Measurements from ENCODE around the gene SHD. TPM values are rescaled to one million over a fixed set of nuclear protein-coding genes. Genes with fewer than 3 reads are reported as not detected.
"Not testable (repeated sequence)": the region's sequence is repeated elsewhere in the genome, so short reads cannot be mapped to it uniquely, and the experiment has no call there.

SHD gene
- total RNA-seq = not detected in 2 replicates

GRCh38 chr19:4278419-4279266 is at the start of gene SHD:
Gene SHD, plus strand, starts transcription at chr19:4279266. Its CDS starts 798 bp downstream, at chr19:4280064.
- peaks cover 30% of the 10 kb centered on the region for H3K27me3 Mint-ChIP-seq
- no peaks in the 10 kb centered on the region for H3K36me3 Mint-ChIP-seq (ENCODE audit: low read depth)
- H3K4me3 Mint-ChIP-seq = peak within 1 kb of the TSS; percentile 51
- no peak for DNase-seq
- intact Hi-C loops (cut with micrococcal nuclease) = no loop called here
- H3K9me3 Mint-ChIP-seq = no peaks in the 10 kb centered on the region
- peaks cover 2% of the 10 kb centered on the region for H3K4me1 Mint-ChIP-seq
- H3K27ac Mint-ChIP-seq = peak within 1 kb of the TSS; percentile 37

DNA sequence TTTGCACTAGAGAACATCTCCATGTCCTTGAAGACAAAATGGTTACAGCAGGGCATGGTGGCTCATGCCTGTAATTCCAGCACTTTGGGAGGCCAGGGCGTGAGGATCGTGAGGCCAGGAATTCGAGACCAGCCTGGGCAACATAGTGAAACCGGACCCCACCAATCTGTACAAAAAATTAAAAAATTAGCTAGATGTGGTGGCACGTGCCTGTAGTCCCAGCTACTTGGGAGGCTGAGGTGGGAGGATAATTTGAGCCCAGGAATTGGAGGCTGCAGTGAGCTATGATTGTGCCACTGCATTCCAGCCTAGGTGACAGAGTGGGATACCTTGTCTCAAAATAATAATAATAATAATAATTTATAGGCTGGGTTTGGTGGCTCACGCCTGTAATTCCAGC is 48.8 kb upstream of the SHD start:
- DNase-seq; H3K4me3 Mint-ChIP-seq; H3K27me3 Mint-ChIP-seq; H3K9me3 Mint-ChIP-seq; H3K36me3 Mint-ChIP-seq (ENCODE audit: low read depth); intact Hi-C loops (cut with micrococcal nuclease); H3K27ac Mint-ChIP-seq: not testable (repeated sequence)
- H3K4me1 Mint-ChIP-seq = peaks cover 15% of the 10 kb centered on the region

DNA sequence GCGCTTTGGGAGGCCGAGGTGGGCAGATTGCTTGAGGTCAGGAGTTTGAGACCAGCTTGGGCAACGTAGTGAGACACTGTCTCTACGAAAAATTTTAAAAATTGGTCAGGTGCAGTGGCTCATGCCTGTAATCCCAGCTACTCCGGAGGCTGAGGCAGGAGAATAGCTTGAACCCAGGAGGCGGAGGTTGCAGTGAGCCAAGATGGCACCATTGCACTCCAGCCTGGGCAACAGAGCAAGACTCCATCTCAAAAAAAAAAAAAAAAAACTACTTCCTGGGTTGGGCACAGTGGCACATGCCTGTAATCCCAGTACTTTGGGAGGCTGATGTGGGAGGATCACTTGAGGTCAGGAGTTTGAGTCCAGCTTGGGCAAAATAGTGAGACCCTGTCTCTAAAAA is 47.5 kb upstream of the SHD start:
- H3K36me3 Mint-ChIP-seq (ENCODE audit: low read depth); H3K9me3 Mint-ChIP-seq; H3K27ac Mint-ChIP-seq; intact Hi-C loops (cut with micrococcal nuclease); H3K4me3 Mint-ChIP-seq; H3K27me3 Mint-ChIP-seq; DNase-seq: not testable (repeated sequence)
- peaks cover 12% of the 10 kb centered on the region for H3K4me1 Mint-ChIP-seq

DNA sequence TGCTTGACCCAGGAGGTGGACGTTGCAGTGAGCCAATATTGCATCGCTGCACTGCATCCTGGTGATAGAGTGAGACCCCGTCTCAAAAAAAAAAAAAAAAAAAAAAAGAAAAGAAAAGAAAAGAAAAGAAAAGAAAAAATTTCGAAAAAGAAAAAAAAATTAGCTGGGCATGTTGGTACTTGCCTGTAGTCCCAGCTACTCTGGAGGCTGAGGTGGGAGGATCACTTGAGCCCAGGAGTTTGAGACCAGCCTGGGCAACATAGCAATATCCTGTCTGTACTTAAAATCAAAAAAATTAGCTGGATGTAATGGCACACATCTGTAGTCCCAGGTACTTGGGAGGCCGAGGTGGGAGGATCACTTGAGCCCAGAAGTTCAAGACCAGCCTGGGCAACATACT is 46.9 kb upstream of the SHD start:
- H3K27me3 Mint-ChIP-seq; DNase-seq; H3K9me3 Mint-ChIP-seq; H3K36me3 Mint-ChIP-seq (ENCODE audit: low read depth); H3K4me3 Mint-ChIP-seq; H3K27ac Mint-ChIP-seq; intact Hi-C loops (cut with micrococcal nuclease): not testable (repeated sequence)
- H3K4me1 Mint-ChIP-seq = peaks cover 11% of the 10 kb centered on the region

GRCh38 chr19:4232614-4233281 is 46.3 kb upstream of the SHD start:
- intact Hi-C loops (cut with micrococcal nuclease) = no loop called here
- Mint-ChIP-seq H3K4me1 (peaks cover 11% of the 10 kb centered on the region), H3K4me3 (no peak overlapping the region), H3K36me3 (ENCODE audit: low read depth) (peaks cover 3% of the 10 kb centered on the region), H3K27me3 (no peaks in the 10 kb centered on the region), H3K9me3 (no peaks in the 10 kb centered on the region), H3K27ac (no peak overlapping the region)
- no peak for DNase-seq

DNA sequence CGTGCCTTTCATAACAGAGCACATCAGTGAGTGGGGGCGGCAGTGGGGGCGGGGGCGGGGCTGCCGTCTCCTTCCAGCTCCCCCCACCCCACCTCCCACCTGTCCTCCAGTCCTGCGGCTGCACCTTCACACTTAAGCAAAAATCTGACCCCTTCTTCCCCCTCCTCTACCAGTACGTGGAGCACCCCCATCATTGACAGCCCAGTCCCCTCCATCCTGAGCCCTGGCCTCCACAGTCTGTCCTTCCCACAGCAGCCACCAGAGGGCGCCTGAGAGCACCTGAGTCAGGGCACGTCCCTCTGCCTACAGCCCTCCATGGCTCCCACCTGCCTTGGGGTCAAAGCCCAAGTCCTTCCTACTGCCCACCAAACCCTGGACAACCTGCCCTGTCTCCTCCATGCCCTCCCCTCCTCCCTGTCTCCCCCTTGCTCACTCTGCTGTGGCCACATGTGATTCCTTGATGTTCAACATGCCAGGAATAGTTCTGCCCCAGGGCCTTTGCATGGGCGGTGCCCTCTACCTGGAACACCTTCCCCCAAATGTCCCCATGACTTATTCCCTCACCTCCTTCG is 45.7 kb upstream of the SHD start:
- intact Hi-C loops (cut with micrococcal nuclease) = no loop called here
- Mint-ChIP-seq H3K27me3 (no peaks in the 10 kb centered on the region), H3K4me3 (peak overlapping the region; percentile 12), H3K36me3 (ENCODE audit: low read depth) (peaks cover 3% of the 10 kb centered on the region), H3K4me1 (peaks cover 11% of the 10 kb centered on the region), H3K9me3 (no peaks in the 10 kb centered on the region), H3K27ac (peak overlapping the region; percentile 44)
- DNase-seq = peak; percentile 92

GRCh38 chr19:4234142-4234861 is 44.8 kb upstream of the SHD start:
- Mint-ChIP-seq H3K27me3 (no peaks in the 10 kb centered on the region), H3K27ac (no peak overlapping the region), H3K9me3 (no peaks in the 10 kb centered on the region), H3K4me3 (no peak overlapping the region), H3K4me1 (peaks cover 10% of the 10 kb centered on the region), H3K36me3 (ENCODE audit: low read depth) (peaks cover 3% of the 10 kb centered on the region)
- intact Hi-C loops (cut with micrococcal nuclease) = no loop called here
- DNase-seq = no peak

- no peak overlapping the region for H3K27ac Mint-ChIP-seq
- no peak overlapping the region for H3K4me3 Mint-ChIP-seq
- H3K27me3 Mint-ChIP-seq = no peaks in the 10 kb centered on the region
- H3K36me3 Mint-ChIP-seq (ENCODE audit: low read depth) = peaks cover 3% of the 10 kb centered on the region
- intact Hi-C loops (cut with micrococcal nuclease) = no loop called here
- peaks cover 5% of the 10 kb centered on the region for H3K4me1 Mint-ChIP-seq
- H3K9me3 Mint-ChIP-seq = no peaks in the 10 kb centered on the region
- no peak for DNase-seq
These were observed 44.2 kb upstream of the SHD start for GRCh38 chr19:4234862-4235201.

DNA sequence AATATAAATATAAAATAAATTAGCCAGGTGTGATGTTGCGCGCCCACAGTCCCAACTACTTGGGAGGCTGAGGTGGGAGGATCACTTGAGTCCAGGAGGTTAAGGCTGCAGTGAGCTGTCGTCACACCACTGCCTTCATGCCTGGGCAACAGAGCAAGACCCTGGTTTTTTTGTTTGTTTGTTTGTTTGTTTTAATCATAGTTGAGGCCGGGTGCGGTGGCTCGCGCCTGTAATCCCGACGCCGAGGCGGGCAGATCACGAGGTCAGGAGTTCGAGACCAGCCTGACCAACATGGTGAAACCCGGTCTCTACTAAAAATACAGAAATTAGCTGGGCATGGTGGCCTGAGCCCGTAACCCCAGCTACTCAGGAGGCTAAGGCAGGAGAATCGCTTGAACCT is 41.6 kb upstream of the SHD start:
- H3K4me1 Mint-ChIP-seq; H3K27ac Mint-ChIP-seq; H3K4me3 Mint-ChIP-seq; H3K36me3 Mint-ChIP-seq (ENCODE audit: low read depth); H3K27me3 Mint-ChIP-seq; DNase-seq; intact Hi-C loops (cut with micrococcal nuclease); H3K9me3 Mint-ChIP-seq: not testable (repeated sequence)

DNA sequence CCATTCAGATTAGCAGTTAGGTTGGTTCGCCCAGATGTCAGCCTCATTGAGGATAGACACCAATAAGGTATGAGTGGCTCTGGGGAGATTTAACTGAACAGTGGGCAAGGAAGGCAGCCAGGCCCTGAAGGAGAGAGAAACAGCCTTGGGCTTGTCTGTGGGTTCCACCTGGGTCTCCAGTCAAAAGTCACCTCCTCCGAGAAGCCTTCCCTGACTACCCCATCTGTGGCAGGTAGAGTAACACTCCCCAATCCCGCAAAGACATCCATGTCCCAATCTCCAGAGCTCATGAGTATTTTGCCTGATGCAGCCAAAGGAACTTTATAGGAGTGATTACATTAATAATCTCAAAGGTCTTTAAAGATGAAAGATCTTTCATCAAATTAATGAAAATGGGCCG is 40.2 kb upstream of the SHD start:
- H3K36me3 Mint-ChIP-seq (ENCODE audit: low read depth) = peaks cover 2% of the 10 kb centered on the region
- peaks cover 5% of the 10 kb centered on the region for H3K9me3 Mint-ChIP-seq
- H3K27ac Mint-ChIP-seq = no peak overlapping the region
- H3K27me3 Mint-ChIP-seq = no peaks in the 10 kb centered on the region
- no peaks in the 10 kb centered on the region for H3K4me1 Mint-ChIP-seq
- intact Hi-C loops (cut with micrococcal nuclease) = no loop called here
- DNase-seq = no peak
- H3K4me3 Mint-ChIP-seq = no peak overlapping the region

DNA sequence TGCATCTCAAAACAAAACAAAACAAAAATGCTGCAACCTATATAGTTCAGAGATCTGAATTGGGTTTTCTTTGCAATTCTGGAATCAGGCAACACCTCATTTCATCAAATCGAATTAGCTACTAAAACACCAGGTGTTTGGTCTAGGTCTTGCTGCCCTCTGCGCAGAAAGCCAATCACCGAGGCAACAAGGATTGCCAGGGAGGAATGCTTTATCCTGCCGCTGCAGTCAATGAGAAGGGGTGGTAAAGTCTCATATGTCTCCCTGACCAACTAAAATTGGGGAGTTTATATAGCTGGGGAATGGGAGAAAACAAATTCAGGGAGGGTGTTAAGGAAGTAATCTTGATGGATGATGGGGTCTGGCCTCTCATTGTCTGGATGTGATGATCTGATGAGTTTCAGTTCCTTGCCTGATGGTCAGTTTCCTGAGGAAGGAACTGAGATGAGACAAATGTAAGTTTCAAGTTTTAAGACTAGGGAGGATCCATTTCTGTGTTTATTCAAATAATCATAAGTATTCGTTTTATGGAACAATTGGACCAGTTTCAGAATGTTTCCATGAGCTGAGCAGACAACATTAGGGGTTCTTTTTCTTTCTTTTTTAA is 37.1 kb upstream of the SHD start:
- peaks cover 2% of the 10 kb centered on the region for H3K36me3 Mint-ChIP-seq (ENCODE audit: low read depth)
- H3K4me1 Mint-ChIP-seq = peaks cover 6% of the 10 kb centered on the region
- no peak overlapping the region for H3K4me3 Mint-ChIP-seq
- H3K27ac Mint-ChIP-seq = no peak overlapping the region
- no peaks in the 10 kb centered on the region for H3K27me3 Mint-ChIP-seq
- intact Hi-C loops (cut with micrococcal nuclease) = no loop called here
- no peak for DNase-seq
- H3K9me3 Mint-ChIP-seq = peaks cover 5% of the 10 kb centered on the region

GRCh38 chr19:4245938-4246337 is 33.1 kb upstream of the SHD start:
- intact Hi-C loops (cut with micrococcal nuclease) = loop anchor here (2.0 to 5.0 kb wide), 4 partner anchors 97 to 239 kb away; partner anchors contain the start of genes MPND, PIAS4, UBXN6 and ZBTB7A
- H3K27ac Mint-ChIP-seq = peak overlapping the region; percentile 34
- not testable (repeated sequence) for DNase-seq, H3K27me3 Mint-ChIP-seq, H3K9me3 Mint-ChIP-seq
- H3K36me3 Mint-ChIP-seq (ENCODE audit: low read depth) = peaks cover 26% of the 10 kb centered on the region
- H3K4me1 Mint-ChIP-seq = peaks cover 14% of the 10 kb centered on the region
- peak overlapping the region; percentile 87 for H3K4me3 Mint-ChIP-seq

- H3K4me1 Mint-ChIP-seq = peaks cover 14% of the 10 kb centered on the region
- H3K9me3 Mint-ChIP-seq = peaks cover 2% of the 10 kb centered on the region
- H3K27me3 Mint-ChIP-seq = no peaks in the 10 kb centered on the region
- H3K4me3 Mint-ChIP-seq = peak within 1 kb of the TSS; percentile 87
- H3K27ac Mint-ChIP-seq = peak within 1 kb of the TSS; percentile 96
- peaks cover 34% of the 10 kb centered on the region for H3K36me3 Mint-ChIP-seq (ENCODE audit: low read depth)
- intact Hi-C loops (cut with micrococcal nuclease) = loop anchor here (1.0 to 5.0 kb wide), 7 partner anchors 18 to 240 kb away; partner anchors contain the start of genes CHAF1A, EBI3, MPND and PIAS4
- peak; percentile 100 for DNase-seq
These were observed 32.1 kb upstream of the SHD start, which contains the start of gene YJU2 for GRCh38 chr19:4246767-4247593. Gene YJU2, plus strand, starts transcription at chr19:4247080. Its CDS starts 67 bp downstream, at chr19:4247147.

Measured in activated CD4-positive, alpha-beta T cell treated with anti-CD3 and anti-CD28 coated beads, Interleukin-2, amount 10 ng/mL, durations not matched to agents 24 days and 14 days (primary cell).